Smooth muscle cell (in vitro differentiated cells): ENCODE data around the gene CT47C1. TPM values are rescaled to one million over a fixed set of nuclear protein-coding genes. Genes with fewer than 3 reads are reported as not detected.

ENCODE experiments used
- DNase-seq: peaks from one replicate; lab custom pipeline; 2025; ENCODE audit not compliant: unreplicated experiment; lab: John Stamatoyannopoulos, UW
- H2AFZ ChIP-seq: fragments of 200-600 bp; sonication (generic); 2 replicates; pipeline ENCODE4 v1.6.0; 2016; ENCODE audit warnings: antibody characterized with exemption, low read depth, mild to moderate bottlenecking
- H3F3A ChIP-seq: fragments of 200-600 bp; sonication (generic); 2 replicates; pipeline ENCODE4 v1.6.0; 2017; ENCODE audit warnings: antibody characterized with exemption, low read depth
- H3K27ac ChIP-seq: fragments of 200-600 bp; sonication (generic); 2 replicates; pipeline ENCODE4 v1.5.1; 2016; ENCODE audit warnings: low read depth, mild to moderate bottlenecking
- H3K27me3 ChIP-seq: fragments of 200-600 bp; sonication (generic); 2 replicates; pipeline ENCODE4 v1.6.1; 2016; ENCODE audit warnings: low read depth, mild to moderate bottlenecking
- H3K36me3 ChIP-seq: fragments of 200-600 bp; sonication (generic); 2 replicates; pipeline ENCODE4 v1.5.1; 2016; ENCODE audit warnings: low read depth
- H3K4me1 ChIP-seq: fragments of 200-600 bp; sonication (generic); 2 replicates; pipeline ENCODE4 v1.5.1; 2016; ENCODE audit warnings: low read depth
- H3K4me2 ChIP-seq: fragments of 200-600 bp; sonication (generic); 2 replicates; pipeline ENCODE4 v1.6.0; 2016; ENCODE audit warnings: mild to moderate bottlenecking
- H3K4me3 ChIP-seq: fragments of 200-600 bp; sonication (generic); 2 replicates; pipeline ENCODE4 v1.5.1; 2016; ENCODE audit warnings: mild to moderate bottlenecking
- H3K79me2 ChIP-seq: fragments of 200-600 bp; sonication (generic); 2 replicates; pipeline ENCODE4 v1.6.0; 2016; ENCODE audit warnings: low read depth, mild to moderate bottlenecking
- H3K9ac ChIP-seq: fragments of 200-600 bp; sonication (generic); 2 replicates; pipeline ENCODE4 v1.6.0; 2016; ENCODE audit warnings: low read depth
- H3K9me3 ChIP-seq: fragments of 200-600 bp; sonication (generic); replicated peaks from 2 replicates; pipeline ENCODE4 v1.5.1; 2016; ENCODE audit warnings: low read depth
- H4K20me1 ChIP-seq: fragments of 200-600 bp; sonication (generic); 2 replicates; pipeline ENCODE4 v1.6.0; 2016; ENCODE audit warnings: low read depth
- WGBS: methylation state at CpG from one replicate; pipeline ENCODE4 v1.1.7; 2016; ENCODE audit warnings: low lambda C conversion rate; 5-methylcytosine and 5-hydroxymethylcytosine counted together
- polyA plus RNA-seq: library from polyadenylated mRNA; unstranded; fragments of >200 nt; fragmentation: Nextera tagmentation; extraction: Ambion mirVana; gene quantifications from 2 replicates; pipeline ENCODE4 v1.2.1, GENCODE V29; 2016
- total RNA-seq: library from RNA; depleted of rRNA; stranded (reverse); fragments of >200 nt; gene quantifications from 2 replicates; pipeline ENCODE4 v1.2.3, GENCODE V29; 2014
- TF ChIP-seq, protein P1 (sequence below): fragments of 200-600 bp; sonication (generic); IDR thresholded peaks from 2 replicates; pipeline ENCODE4 v1.5.1; 2017; ENCODE audit warnings: borderline replicate concordance, mild to moderate bottlenecking, antibody characterized with exemption; ENCODE audit not compliant: insufficient read depth, poor library complexity, severe bottlenecking

The CT47C1 gene
- total and polyA plus RNA-seq, 2 experiments from 2014 or later, result not detected

DNA sequence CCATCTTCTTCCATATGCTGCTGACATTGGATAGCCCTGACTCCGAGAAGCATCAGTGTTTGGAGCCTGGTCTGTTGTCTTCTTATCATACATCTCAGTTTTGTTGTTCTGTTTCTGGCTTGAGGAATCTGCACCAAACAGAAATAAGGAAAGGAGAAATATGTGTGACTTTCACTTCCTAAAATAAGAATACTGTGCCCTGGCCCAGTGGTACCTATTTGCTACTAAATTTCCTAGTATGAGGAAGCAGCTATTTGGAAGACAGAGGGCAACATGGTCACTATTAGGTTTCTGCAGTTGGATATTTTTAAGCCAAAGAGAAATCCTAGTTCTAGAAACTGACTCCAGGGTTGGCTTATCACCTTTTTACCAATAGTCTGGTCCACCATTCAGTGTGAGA lies 16.8 kb downstream of the CT47C1 start:
- no peak overlapping the region for H3K4me3 ChIP-seq
- H3K36me3 ChIP-seq, result no peaks in the 10 kb centered on the region
- no peaks in the 10 kb centered on the region for H4K20me1 ChIP-seq
- TF ChIP-seq, protein P1, sequence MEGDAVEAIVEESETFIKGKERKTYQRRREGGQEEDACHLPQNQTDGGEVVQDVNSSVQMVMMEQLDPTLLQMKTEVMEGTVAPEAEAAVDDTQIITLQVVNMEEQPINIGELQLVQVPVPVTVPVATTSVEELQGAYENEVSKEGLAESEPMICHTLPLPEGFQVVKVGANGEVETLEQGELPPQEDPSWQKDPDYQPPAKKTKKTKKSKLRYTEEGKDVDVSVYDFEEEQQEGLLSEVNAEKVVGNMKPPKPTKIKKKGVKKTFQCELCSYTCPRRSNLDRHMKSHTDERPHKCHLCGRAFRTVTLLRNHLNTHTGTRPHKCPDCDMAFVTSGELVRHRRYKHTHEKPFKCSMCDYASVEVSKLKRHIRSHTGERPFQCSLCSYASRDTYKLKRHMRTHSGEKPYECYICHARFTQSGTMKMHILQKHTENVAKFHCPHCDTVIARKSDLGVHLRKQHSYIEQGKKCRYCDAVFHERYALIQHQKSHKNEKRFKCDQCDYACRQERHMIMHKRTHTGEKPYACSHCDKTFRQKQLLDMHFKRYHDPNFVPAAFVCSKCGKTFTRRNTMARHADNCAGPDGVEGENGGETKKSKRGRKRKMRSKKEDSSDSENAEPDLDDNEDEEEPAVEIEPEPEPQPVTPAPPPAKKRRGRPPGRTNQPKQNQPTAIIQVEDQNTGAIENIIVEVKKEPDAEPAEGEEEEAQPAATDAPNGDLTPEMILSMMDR, result no peak
- no peak overlapping the region for H3K27ac ChIP-seq
- H3K4me2 ChIP-seq, result no peak overlapping the region
- H3K4me1 ChIP-seq, result no peaks in the 10 kb centered on the region
- 73% methylated on average over 1 of the region's 1 CpG for WGBS
- H3K27me3 ChIP-seq, result no peaks in the 10 kb centered on the region
- no peak overlapping the region for H3K9ac ChIP-seq
- no peak for DNase-seq
- no peaks in the 10 kb centered on the region for H3K79me2 ChIP-seq
- H2AFZ ChIP-seq, result no peak overlapping the region
- no peaks in the 10 kb centered on the region for H3F3A ChIP-seq
- no peaks in the 10 kb centered on the region for H3K9me3 ChIP-seq

DNA sequence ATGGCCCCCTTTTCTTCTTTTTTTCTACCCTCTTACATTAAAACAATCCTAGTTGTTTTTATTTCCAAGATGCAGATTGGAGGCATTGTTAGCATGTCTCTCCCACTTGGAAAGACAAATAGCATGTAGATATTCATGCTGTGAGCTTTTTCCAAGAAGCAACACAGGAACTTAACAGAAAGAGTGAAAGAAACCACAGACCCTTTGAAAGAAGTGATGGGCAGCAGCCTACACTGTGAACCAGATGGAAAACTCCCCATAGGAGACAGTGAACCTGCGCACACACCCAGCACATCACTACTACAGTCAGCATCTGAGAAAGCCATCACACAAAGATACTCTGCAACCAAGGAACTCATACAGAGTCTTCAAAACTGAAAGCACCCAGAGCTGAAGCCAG lies 17.8 kb downstream of the CT47C1 start:
- 92% methylated on average over 1 of the region's 1 CpG for WGBS
- TF ChIP-seq, protein P1, result no peak
- Histone ChIP-seq H3K9ac (no peak overlapping the region), H3K4me3 (no peak overlapping the region), H3K9me3 (no peaks in the 10 kb centered on the region), H3K79me2 (no peaks in the 10 kb centered on the region), H2AFZ (no peak overlapping the region), H3K27me3 (no peaks in the 10 kb centered on the region), H3K27ac (no peak overlapping the region), H3F3A (no peaks in the 10 kb centered on the region), H3K4me1 (no peaks in the 10 kb centered on the region), H4K20me1 (no peaks in the 10 kb centered on the region), H3K36me3 (no peaks in the 10 kb centered on the region), H3K4me2 (no peak overlapping the region)
- DNase-seq, result no peak

DNA sequence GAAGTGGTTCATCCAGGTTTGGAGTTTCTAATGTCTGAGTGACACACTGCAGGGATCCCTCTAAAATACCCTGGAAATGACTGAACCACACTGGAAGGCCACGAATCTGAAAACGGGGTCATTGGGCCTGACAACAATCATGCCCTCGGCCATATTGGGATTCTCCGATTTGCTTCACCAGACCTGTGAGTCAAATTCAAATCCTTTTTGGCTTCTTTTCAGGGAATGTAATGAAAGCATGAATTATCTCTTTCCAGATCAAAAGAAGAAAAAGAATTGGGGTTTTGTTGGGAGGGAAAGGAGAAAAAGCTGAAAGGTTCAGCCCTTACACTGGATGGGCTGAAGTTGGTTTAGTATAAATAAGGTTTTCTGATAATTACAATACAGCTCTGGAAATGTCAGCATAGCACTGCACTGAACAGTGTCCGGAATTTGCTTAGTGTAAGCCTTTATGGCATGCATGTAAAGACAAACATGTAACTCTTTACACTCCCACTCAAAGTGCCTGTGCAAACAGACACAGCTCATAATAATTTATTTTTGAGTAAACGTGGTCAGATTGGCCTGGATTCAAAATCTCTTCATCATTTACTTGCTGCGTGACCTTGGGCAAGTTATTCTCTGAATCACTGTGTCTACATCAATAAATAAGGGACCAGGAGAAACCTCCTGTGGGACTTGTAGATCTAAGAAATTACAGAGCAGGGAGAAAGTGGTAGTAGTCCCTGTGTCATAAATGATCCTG lies 21.4 kb downstream of the CT47C1 start:
- Histone ChIP-seq H3K4me2 (no peak overlapping the region), H3K9me3 (no peaks in the 10 kb centered on the region), H4K20me1 (no peaks in the 10 kb centered on the region), H3K79me2 (no peaks in the 10 kb centered on the region), H3K36me3 (no peaks in the 10 kb centered on the region), H3F3A (no peaks in the 10 kb centered on the region), H3K9ac (no peak overlapping the region), H3K4me3 (no peak overlapping the region), H2AFZ (no peak overlapping the region), H3K4me1 (no peaks in the 10 kb centered on the region), H3K27ac (no peak overlapping the region), H3K27me3 (no peaks in the 10 kb centered on the region)
- 60% methylated on average over 7 of the region's 7 CpGs for WGBS
- DNase-seq, result no peak
- TF ChIP-seq, protein P1, result no peak

DNA sequence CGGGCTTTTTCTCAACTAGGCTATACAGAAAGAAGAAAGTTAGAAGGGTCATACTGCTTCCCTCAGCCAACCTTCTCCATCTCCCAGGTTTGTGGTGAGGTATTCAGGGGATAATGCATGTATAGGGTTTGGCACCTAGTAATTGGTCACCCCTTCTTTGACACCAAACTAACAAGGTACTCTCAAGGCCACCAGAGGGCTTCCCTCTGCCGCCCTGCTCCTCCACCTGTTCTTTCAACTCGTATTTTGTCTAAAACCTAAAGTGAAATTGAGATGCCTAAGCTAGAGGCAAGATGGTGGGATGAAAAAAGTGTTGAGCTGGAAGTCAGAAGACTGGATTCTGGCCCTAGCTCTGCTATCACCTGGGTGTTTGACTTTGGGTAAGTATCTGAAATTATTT lies 22.0 kb downstream of the CT47C1 start:
- no peaks in the 10 kb centered on the region for H3K79me2 ChIP-seq
- no peaks in the 10 kb centered on the region for H3K27me3 ChIP-seq
- 61% methylated on average over 3 of the region's 3 CpGs for WGBS
- DNase-seq, result no peak
- TF ChIP-seq, protein P1, result no peak
- H3K4me3 ChIP-seq, result no peak overlapping the region
- no peak overlapping the region for H3K9ac ChIP-seq
- H2AFZ ChIP-seq, result no peak overlapping the region
- H3K4me2 ChIP-seq, result no peak overlapping the region
- no peaks in the 10 kb centered on the region for H3K9me3 ChIP-seq
- H3K27ac ChIP-seq, result no peak overlapping the region
- no peaks in the 10 kb centered on the region for H3K36me3 ChIP-seq
- no peaks in the 10 kb centered on the region for H3K4me1 ChIP-seq
- no peaks in the 10 kb centered on the region for H3F3A ChIP-seq
- no peaks in the 10 kb centered on the region for H4K20me1 ChIP-seq
